Neural progenitor cell (in vitro differentiated cells): ENCODE measurements around the gene SERINC3.

ENCODE experiments used
- CTCF ChIP-seq: fragments of 200-600 bp; sonication (generic); IDR thresholded peaks from 2 replicates; pipeline ENCODE4 v1.5.1; 2017; ENCODE audit warnings: antibody characterized with exemption, mild to moderate bottlenecking
- EZH2phosphoT487 ChIP-seq: fragments of 200-600 bp; sonication (generic); IDR thresholded peaks from 2 replicates; pipeline ENCODE4 v1.6.1; 2017; ENCODE audit warnings: antibody characterized with exemption

- TF ChIP-seq CTCF, result no peak
- no peak for TF ChIP-seq EZH2phosphoT487
Observed at GRCh38 chr20:44478206-44478605, 43.7 kb downstream of the SERINC3 start.
